Measurements from ENCODE around the gene GALNT12. TPM values are rescaled to one million over a fixed set of nuclear protein-coding genes. Genes with fewer than 3 reads are reported as not detected.

GALNT12 gene
- total RNA-seq, 4 donors from 2014 or later: 12.4 to 22.4 (median 16.2) TPM

GRCh38 chr9:98871558-98872065, 64.1 kb downstream of the GALNT12 start:
- Histone ChIP-seq H3K9me3 (no peaks in the 10 kb centered on the region), H3K36me3 (no peaks in the 10 kb centered on the region), H3K4me3 (no peak overlapping the region), H3K4me1 (peaks cover 25 to 42% (median 34%) of the 10 kb centered on the region in 4 donors), H3K27me3 (no peaks in the 10 kb centered on the region), H3K27ac (replicated peaks in 1 of 4) (no peak overlapping the region)
- intact Hi-C loops (cut with DNase I): no loop called here
- whole genome bisulfite sequencing: 84% methylated on average over 9 of the region's 9 CpGs
- no peak for TF ChIP-seq POLR2A (IDR thresholded peaks at IDR 0.05; ENCODE audit: low read depth)
- no peak for TF ChIP-seq CTCF (IDR thresholded peaks at IDR 0.05)
- TF ChIP-seq POLR2AphosphoS5 (IDR thresholded peaks at IDR 0.05): no peak
- TF ChIP-seq EP300 (IDR thresholded peaks at IDR 0.05): no peak
- DNase-seq (ENCODE audit: extremely low spot score): no peak

DNA sequence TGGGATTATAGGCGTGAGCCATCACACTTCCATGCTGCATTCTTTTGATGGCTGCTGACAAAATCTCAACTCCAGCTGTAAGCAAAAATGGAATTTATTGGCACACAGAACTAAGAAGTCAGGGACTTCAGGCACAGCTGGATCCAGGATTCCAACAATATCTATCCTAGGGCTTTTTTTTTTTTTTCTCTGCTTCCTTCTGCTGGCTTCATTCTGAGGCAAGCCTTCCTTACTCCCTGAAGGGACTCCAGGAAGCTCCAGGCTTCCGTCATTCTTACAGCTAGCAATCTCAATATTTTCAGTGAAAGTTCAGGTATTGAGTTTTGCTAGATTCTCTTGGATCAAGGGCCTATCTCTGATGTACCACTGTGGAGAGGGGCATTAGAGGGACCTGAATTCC, 66.1 kb downstream of the GALNT12 start:
- peaks cover 9 to 23% (median 15%) of the 10 kb centered on the region in 4 donors for H3K4me1 ChIP-seq
- intact Hi-C loops (cut with DNase I): no loop called here
- 94% methylated on average over 2 of the region's 2 CpGs for WGBS
- no peak overlapping the region for H3K27ac ChIP-seq (replicated peaks in 1 of 4)
- TF ChIP-seq CTCF (IDR thresholded peaks at IDR 0.05) (no peak), EP300 (IDR thresholded peaks at IDR 0.05) (no peak)
- no peaks in the 10 kb centered on the region for H3K27me3 ChIP-seq
- H3K36me3 ChIP-seq: no peaks in the 10 kb centered on the region
- DNase-seq (ENCODE audit: extremely low spot score): no peak
- H3K9me3 ChIP-seq: no peaks in the 10 kb centered on the region
- H3K4me3 ChIP-seq: no peak overlapping the region

DNA sequence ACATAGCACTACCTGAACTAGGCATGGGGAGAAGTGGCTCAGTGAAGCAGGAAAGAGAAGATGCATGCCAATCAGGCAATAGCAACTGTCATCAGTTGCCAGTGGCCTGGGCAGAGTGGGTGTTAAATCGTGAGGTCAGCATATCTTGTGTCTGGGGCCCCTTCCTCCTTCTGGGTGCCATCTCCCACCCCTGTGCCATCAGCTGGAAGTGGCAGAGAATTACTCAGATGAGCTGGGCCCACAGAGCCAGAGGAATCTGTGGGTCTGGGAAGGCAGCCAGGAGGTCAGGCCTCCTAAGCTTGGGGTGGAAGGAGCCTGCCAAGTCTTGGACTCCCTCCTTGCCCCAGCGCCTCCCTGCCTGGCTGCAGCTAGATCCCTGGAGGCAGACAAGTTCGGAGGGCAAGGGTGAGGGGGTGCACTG, 66.5 kb downstream of the GALNT12 start:
- Histone ChIP-seq H3K36me3 (no peaks in the 10 kb centered on the region), H3K27me3 (no peaks in the 10 kb centered on the region), H3K4me1 (peaks cover 6 to 24% (median 16%) of the 10 kb centered on the region in 4 donors), H3K4me3 (no peak overlapping the region), H3K27ac (replicated peaks in 1 of 4) (no peak overlapping the region), H3K9me3 (no peaks in the 10 kb centered on the region)
- TF ChIP-seq POLR2AphosphoS5 (IDR thresholded peaks at IDR 0.05): no peak
- no peak for TF ChIP-seq CTCF (IDR thresholded peaks at IDR 0.05)
- no peak for TF ChIP-seq POLR2A (IDR thresholded peaks at IDR 0.05; ENCODE audit: low read depth)
- no peak for TF ChIP-seq EP300 (IDR thresholded peaks at IDR 0.05)
- intact Hi-C loops (cut with DNase I): no loop called here
- 11% methylated on average over 1 of the region's 3 CpGs for WGBS
- no peak for DNase-seq (ENCODE audit: extremely low spot score)

DNA sequence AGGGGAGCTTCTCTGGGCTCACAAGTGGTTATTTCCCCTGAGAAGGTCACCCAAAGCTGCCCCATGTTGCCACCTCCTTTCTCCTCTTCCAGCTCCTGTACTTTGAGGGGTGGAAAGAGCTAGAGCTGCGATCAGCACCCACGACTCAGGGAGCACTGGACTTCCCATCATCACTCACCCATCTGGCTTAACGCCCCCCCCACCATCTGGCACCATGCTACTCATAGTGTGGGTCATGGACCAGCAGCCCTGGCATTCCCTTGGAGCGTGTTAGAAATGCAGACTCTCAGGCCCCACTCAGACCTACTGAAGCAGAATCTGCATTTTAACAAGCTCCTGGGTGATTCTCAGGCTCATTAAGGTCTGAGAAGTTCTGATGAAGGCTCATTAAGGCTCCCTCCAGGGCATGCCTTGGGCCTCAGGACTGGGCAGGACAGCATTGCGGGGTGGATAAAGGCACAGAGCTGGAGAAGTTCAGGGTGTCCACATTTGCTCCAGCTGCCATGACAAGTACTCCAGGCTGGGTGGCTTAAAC, 67.3 kb downstream of the GALNT12 start:
- no peak for TF ChIP-seq EP300 (IDR thresholded peaks at IDR 0.05)
- no peak for TF ChIP-seq CTCF (IDR thresholded peaks at IDR 0.05)
- no peak for TF ChIP-seq POLR2A (IDR thresholded peaks at IDR 0.05; ENCODE audit: low read depth)
- TF ChIP-seq POLR2AphosphoS5 (IDR thresholded peaks at IDR 0.05): no peak
- Histone ChIP-seq H3K4me1 (peaks cover 7 to 32% (median 24%) of the 10 kb centered on the region in 4 donors), H3K9me3 (no peaks in the 10 kb centered on the region), H3K27me3 (no peaks in the 10 kb centered on the region), H3K27ac (replicated peaks in 1 of 4) (no peak overlapping the region), H3K4me3 (no peak overlapping the region), H3K36me3 (no peaks in the 10 kb centered on the region)
- WGBS: 90% methylated on average over 4 of the region's 5 CpGs
- intact Hi-C loops (cut with DNase I): no loop called here
- no peak for DNase-seq (ENCODE audit: extremely low spot score)

GRCh38 chr9:98875536-98875935, 68.1 kb downstream of the GALNT12 start:
- no peaks in the 10 kb centered on the region for H3K36me3 ChIP-seq
- H3K27me3 ChIP-seq: no peaks in the 10 kb centered on the region
- H3K27ac ChIP-seq (replicated peaks in 1 of 4): no peak overlapping the region
- no peaks in the 10 kb centered on the region for H3K9me3 ChIP-seq
- no peak for DNase-seq (ENCODE audit: extremely low spot score)
- no peak overlapping the region for H3K4me3 ChIP-seq
- WGBS: 74% methylated on average over 4 of the region's 5 CpGs
- intact Hi-C loops (cut with DNase I): no loop called here
- peaks cover 14 to 35% (median 27%) of the 10 kb centered on the region in 4 donors for H3K4me1 ChIP-seq
- no peak for TF ChIP-seq POLR2AphosphoS5 (IDR thresholded peaks at IDR 0.05)
